Medulla oblongata (tissue), 1 donor: ENCODE results near the gene TCERG1L.
"Not testable (repeated sequence)": the region's sequence is repeated elsewhere in the genome, so short reads cannot be mapped to it uniquely, and the experiment has no call there.

Source experiments
- DNase-seq: peaks from one replicate; pipeline ENCODE4 v3.0.0-alpha.2; 2015; ENCODE audit errors: extremely low spot score

TCERG1L gene

DNA sequence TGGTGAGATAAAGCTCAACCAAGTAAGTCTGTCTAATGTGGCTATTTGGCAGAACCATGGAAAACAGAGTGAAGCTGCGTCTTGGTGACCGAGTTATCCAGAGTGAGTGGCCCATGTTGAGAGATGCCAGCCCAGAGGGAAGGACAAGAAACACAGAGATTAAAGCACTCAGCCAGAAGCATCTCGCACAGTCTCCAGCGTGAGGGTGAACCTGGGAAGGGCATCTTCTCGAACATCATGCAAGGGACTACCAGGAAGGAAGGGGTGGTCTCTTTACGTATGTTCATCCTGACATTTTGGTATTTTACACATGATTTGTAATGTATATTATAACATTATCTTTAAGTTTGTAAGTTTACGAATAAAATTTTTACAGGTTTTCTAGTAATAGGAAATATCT is 146.4 kb downstream of the TCERG1L start:
- DNase-seq: no peak

DNA sequence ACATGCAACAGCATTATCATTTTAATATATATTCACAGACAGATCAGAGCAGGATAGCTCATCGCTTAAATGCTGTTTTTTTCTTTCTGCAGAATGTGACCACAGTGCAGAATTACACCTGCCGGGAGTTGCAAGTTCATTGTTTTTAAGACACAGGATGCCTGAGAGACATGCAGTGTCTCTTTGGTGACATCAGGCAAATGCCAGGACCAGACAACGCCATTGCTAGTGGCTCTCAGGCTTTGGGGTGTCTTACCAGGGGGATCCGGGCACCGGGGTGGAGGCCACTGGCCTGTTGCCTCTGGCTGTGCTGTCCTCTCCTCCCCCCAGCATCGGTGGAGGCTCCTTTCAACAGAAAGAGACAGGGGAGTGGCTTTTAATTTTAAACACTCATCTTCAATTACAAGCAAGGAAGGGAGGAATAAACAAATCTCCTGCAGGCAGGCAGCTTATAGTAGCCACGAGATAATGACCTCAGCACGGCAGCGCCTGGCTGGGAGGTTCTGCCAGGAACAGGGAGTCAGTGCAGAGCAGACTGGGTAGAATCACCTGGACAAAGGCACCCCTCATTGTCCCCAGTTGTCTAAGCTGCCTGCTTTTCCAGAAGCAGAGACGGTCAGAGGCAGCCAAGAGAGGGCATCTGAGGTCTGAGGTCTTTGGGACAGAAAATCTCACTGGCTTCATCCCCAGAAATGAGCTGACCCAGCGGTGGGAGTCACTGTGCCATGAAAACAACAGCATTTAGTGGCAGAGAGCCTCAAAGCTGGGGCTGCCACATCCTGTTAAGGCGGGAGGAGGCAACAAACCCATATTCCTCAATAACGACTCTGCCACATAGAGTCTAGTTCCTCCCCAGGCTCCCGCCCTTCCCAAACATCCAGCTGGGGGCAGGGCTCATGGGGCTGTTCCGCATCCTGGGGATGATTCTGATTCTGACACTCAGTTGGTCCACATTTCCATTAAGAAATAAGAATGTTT is 148.4 kb downstream of the TCERG1L start:
- DNase-seq: no peak

DNA sequence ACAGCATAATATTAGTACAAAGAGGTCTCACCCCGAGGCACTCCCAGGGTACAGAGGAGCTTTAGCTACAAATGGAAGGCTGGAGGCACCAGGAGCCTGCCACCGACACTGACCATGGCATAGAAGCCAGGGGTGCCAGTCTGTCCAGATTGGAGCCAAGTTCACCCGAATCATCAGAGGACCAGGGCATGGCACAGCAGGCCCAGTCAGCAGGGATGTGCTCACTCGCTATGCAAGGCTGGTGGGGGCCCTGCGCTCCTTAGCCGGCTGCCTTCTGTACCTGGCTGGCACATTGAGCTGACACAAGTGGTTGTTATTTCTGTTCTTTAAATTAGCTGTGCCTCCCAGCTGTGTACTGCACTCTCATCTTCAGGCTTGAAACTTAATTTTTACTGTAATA is 149.3 kb downstream of the TCERG1L start:
- DNase-seq: no peak

DNA sequence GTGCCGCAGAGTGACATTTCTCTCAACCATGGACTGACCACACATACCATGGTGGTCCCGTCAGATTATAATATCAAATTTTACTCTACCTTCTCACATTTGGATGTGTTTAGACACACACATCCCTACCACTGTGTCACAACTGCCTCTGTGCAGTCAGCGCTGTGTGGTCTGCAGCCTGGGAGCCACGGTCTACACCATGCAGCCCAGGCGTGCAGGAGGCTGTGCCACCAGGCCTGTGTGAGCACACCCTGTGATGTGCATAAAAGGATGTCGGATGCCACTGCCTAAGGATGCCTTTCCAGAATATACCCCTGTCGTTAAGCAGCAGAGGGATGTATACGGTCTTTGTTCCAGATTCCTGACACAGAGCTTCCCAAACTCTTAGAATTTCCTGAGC is 150.4 kb downstream of the TCERG1L start:
- DNase-seq: no peak

DNA sequence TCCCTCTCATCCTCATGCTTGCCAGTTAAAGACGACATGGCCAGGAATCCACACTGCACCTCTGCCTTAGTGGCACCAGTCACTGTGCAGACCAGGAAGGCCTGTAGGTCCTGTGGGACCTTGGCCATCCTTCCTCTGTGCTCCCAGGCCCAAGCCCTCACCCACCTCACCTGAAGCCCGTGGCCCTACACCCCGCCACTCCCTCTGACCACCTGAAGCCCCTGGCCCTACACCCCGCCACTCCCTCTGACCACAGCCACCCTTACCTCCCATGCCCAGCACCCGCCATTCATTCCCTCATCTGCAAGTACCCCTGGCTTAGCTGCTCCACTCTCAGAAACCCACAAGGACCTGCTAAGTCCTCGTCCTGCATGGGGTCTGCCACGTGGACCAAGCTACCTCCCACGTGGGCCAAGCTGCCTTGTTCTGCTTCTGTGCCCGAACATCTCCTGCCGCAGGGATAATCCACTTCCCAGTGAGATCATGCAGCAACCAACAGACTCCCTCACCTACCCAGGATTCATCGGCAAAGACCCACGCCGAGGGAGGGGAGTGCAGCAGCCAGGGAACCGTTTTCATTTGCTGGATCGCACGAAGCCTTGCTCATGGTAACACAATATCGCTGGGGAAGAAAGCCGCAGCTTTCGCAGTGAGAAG is 151.2 kb downstream of the TCERG1L start:
- no peak for DNase-seq

DNA sequence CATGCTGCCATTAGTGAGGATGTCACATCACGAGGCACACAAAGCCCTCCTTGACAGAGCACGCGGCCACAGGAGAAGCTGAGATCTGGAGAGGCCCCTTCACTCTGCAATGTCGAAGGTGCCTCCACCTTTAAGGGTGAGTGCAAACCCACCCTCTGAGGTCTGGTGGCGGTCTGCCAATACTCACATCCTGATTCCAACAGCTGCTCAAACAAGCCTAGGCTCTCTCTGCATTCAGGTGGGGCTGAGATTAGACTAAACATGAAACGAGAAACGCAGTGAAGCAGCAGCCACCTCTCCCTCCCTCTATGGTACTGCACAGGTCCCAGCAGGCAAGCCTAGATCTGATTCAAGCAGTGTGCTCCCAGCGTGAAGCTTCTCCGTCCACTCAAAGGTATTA is 151.8 kb downstream of the TCERG1L start:
- no peak for DNase-seq

DNA sequence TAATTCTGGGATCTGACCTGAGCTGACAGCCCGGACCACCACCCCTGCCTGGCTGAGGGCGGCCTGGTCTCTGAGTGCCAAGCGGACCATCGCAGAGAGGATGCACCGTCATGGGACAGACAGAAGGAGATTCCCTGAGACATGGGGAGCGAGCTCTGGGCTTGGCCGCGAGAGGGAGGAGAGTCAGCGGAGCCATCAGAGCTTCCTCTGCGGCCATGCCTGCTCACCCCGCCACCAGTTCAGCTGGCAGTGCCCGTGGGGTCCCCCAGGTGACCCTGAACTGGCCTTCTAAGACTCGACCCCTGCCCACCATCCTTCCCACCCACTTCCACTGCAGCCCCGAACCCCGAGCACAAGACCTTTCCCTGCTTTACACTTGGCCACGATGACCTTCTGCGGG is 152.8 kb downstream of the TCERG1L start:
- no peak for DNase-seq

DNA sequence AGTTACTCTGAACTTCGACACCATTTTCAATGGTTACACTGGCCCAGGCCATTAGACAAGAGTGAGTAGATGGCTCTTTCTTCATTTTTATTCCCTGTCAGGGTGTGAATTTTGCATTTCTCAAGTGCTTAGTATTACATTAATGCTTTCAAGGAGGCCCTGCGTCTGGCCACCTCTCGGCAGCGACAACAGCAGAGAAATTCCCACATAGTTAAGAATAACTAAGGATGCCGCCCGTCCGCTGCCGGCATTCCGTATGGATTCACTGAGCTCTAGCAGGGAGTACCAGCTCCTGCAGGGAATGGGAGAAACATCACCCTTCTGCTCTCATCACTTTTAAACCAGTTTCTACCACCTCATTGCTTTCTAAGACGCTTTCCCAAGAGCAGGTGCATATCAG is 153.6 kb downstream of the TCERG1L start:
- no peak for DNase-seq

DNA sequence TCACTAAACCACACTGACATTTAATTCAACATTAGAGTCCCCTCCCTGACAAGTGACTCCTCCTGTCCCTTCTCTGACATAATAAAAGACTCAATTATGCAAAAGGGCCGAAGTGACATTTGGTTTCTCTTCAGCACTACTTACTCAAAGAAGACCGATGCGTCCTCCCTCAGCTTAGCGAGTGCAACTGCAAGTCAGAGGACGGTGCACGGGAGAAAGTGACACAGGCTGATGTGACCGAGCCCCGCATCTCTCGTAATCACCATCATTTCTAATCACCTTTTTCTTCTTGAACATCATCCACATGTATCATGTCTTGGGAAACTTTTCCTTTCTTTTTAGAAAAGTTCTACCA is 155.7 kb downstream of the TCERG1L start:
- DNase-seq: no peak

DNA sequence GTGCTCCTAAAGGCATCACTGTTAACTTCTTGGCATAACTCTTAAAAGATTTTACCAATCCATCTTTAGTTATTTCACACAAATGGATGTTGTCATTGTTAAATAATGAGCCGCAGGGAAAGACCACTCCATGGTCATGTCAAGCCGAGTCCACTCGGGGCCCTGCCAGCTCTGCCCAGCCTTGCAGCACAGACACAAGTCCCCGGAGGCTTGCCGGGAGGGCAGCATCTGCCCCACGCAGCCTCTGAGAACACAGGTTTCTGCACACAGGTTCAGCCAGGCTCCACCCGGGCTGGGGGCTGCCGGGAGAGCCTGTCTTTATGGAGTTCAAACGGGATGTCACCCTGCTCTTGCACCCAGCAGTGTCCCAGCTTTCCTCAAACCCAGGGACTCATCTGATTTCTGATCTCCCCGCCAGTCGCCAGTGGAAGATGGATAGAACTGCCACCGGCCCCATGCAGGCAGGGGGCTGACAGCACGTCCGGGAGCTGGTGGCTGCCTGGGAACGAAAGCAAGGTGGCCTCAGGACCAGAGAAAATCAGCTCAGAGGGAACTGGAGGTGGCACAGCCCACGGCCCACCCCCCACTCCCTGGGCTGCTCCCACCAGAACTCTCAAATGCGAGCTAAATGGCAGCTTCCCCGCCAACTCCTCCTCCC is 156.2 kb downstream of the TCERG1L start:
- no peak for DNase-seq

DNA sequence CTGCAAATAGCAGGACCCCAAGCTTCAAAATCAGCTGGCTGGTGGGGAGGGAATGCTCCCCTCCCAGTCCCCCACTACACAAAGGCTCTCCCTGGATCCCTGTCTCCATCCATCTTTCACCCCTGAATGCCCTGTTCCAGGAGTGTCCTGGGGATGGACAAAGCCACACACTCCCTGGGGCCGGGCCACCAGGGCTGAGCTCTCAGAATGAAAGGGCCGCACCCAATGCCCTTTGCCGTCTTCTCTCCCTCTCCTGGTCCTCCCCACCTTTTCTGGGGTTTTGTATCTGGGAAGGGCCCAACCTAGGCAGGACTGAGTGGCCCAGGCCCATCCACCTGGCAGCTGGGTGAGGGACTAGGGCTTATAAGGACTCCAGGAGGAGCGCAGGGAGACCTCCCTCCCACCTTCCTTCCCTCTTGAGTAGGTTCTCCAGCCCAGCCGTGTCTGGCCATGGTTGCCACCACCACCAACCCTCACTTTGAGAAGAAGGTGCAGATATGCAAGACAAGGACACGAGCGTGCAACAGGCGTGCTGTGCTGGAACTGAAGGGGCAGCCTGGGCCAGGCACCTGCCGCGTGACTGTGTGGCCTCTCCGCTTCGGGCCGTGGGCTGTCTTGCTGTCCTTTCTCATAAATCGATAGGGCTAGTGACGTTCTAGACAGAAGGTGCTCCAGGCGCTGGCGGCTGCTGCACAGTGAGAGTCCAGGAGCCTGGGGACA is 157.1 kb downstream of the TCERG1L start:
- no peak for DNase-seq

DNA sequence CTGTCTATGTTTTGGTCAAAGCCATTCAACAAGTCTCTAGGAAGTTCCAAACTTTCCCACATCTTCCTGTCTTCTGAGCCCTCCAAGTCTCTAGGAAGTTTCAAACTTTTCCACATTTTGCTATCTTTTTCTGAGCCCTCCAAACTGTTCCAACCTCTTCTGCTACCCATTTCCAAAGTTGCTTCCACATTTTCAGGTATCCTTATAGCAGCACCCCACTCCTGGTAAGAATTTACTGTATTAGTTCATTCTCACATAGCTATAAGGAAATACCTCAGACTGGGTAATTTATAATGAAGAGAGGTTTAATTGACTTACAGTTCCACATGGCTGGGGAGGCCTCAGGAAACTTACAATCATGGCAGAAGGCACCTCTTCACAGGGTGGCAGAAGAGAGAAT is 159.1 kb downstream of the TCERG1L start:
- DNase-seq: not testable (repeated sequence)

DNA sequence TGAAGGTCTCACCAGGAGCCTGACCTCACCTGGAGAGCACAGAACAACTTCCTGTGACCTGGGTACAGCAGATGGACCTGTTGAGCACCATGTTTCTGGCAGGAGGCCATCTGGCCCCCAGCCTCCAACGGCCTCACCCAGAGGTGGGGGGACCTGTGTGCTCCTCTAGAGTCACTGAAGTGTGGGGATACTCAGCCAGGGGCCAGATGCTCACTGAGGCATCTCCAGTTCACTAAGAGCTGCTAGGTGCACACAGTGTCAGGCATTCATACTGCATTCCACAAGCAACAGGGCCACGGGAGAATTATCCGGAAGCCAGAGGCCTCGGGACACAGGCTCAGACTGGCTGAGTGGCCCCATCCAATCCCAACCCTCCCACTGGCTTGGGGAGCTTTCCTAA is 161.4 kb downstream of the TCERG1L start:
- DNase-seq: no peak

DNA sequence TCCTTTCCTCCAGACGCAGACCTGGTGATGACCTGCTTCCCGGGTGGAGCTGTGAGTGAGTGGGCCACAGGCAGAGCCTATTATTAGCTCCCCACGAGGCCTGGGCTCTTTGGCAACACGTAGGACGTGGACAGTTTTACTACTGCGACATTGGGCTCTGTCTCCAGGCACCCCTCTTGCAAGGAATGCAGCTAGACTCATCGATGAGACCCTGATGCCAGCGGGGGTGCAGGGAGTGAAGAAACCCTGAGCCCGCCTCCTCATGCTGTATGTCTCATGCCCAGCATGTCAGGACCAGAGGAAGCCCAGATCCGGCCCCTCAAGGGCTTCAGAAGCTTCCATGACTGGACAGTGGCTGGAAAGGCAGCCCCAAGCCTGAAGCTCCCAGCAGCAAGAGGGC is 161.9 kb downstream of the TCERG1L start:
- no peak for DNase-seq

DNA sequence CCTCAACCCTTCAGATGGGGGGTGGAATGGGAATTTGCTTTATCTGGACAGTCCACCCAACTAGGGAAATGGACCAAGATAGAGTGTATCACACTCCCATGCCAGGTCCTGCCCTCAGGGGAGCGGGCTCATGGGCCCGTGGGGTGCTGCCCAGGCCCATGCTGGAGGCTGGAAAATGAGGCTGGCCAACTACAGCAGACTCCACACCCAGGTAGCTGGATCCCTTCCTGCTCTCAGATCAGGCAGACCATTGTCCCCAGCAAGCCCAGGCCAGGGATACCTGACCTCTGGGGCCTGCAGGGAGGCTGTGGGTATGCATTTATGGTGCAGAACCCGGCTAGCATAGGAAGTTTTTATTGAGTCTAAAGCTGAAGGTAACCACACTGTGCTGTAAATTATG is 162.4 kb downstream of the TCERG1L start:
- DNase-seq: no peak

DNA sequence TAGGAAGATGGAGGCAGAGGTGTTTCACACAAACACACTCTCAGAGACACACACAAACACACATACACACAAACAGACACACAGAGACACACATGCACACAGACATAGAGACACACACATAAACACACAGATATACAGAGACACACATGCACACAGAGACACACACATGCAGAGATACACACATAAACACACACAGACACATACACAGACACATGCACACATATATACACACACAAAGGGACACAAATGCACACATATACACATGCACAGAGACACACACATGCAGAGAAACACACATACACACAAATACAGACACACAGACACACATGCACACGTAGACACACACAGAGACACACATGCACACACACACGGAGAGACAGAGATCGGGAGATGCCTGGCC is 163.3 kb downstream of the TCERG1L start:
- DNase-seq: no peak

DNA sequence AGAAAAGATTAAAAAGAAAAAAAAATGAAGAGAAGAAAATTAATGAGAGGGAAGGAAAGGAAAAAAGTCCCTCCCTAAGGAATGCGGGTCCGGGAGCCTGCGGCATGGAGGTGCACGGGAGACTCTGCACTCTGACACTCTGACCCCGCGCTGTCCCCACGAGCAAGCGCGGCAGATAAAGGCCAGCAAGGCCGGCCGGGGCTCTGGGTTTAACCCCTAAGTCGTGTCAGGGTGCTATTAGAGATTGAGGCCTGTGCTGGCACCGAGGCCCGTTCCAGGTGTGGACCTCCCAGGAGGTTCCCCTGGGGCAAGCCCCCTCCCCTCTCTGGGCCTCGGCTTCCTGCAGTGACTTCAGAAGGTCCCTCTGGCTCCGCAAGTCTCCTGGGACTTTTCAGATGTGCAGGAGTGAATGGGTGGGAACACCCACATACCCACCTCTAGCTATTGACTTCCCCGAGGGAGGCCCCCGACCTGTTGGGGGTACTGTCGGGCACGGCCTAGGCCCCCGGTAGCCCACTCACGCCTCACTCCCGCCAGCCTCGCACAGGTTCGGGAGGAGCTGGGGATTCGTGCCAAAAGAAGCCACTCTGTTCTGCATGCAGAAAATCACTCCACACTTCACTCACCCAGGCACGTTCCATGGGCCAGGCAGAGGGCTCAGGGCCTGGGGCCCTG is 164.1 kb downstream of the TCERG1L start:
- DNase-seq: no peak

DNA sequence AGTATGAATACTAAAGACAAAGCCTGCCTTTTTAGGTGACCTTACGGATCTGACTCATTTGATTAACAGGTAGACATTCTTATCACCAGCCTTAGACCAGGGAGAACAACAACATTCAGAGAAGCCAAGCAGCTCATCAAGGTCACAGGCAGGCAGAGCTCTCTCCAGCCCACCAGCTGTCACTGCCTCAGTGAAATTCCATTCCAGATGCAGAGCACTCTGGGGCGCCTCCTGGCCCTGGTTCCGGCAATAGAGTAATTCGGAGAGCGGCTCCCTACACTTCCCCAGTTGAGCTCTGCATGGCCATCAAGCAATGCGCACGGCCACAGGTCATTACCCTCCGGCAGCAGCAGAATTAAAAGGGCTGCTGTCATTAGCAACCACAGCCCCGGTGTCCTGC is 164.7 kb downstream of the TCERG1L start:
- DNase-seq: no peak

DNA sequence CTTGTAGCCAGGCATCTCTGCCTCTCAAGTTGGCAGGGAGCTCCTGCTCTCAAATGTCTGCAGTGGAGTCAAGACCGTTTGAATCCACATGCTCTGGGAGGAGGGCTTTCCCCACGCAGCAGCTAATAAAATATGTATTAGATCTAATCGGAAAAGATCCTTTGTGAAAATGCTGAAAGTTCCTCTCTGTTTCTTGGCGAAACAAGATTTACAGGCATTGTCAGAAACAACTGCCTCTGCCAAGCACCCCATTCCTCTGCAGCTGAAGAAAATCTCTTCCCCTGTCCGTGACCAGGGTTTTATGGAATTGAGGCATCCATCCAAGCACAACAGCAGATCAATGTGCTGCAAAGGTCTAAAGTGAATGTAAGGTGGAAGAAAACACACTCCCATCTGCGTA is 165.8 kb downstream of the TCERG1L start:
- DNase-seq: no peak

DNA sequence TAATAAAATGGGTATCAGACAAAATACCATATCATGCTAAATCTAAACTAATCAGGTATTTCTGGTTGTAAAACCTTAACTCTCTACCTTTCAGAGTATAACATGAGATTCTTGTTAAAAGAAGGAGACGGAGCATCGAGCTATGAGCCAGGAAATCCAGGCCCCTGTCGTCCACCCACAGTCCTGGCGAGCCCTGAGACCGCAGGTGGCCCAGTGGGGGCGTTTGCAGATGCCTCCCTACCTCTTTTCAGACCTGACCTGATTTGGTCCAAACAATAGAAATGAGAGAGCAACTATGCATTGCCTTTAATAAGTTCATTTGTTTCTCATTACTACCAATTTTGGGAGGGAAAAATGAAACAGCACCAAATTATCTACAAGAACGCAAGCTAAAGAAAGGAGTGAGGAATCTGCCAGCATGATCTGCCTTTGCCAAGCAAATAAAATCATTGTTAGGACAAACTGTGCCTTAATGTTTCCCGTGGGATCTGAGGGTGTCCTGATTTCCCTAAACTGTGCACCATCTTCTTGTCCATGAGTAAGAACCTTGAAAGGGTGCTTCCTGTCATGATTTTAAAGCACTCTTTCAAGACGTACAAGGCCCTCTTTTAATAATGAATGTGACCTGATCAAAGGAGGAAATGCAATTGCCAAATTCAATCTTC is 166.7 kb downstream of the TCERG1L start:
- no peak for DNase-seq

DNA sequence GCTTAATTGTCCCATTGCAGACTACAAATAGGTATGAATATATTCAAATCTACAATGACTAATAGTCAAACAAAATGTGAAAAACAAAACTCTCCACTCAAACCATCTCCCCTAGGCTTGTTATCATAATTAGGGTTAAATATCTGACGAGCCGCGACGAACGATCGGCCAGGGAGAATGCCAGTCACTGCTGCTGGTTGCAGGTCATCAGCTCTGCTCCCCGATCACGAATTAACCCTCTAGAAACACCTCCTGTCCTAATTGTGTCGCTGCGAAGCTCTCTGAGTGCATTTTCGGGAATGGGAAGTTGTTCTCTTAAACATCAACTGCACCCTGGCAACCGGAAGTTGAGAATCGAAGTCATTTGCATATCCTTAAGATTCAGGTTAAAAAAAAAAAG is 167.3 kb downstream of the TCERG1L start:
- DNase-seq: no peak
